GM23248 (cell line): Measurements from ENCODE around the gene ULK4.

Experiments
- EZH2 ChIP-seq: fragments of 200-600 bp; sonication (generic); IDR thresholded peaks from 2 replicates; pipeline ENCODE4 v1.6.1; 2018; ENCODE audit warnings: antibody characterized with exemption, mild to moderate bottlenecking; ENCODE audit not compliant: insufficient read depth, poor library complexity, severe bottlenecking
- EZH2phosphoT487 ChIP-seq: fragments of 200-600 bp; sonication (generic); IDR thresholded peaks from 2 replicates; pipeline ENCODE4 v1.6.1; 2018; ENCODE audit warnings: antibody characterized with exemption, moderate library complexity, mild to moderate bottlenecking, low read depth; ENCODE audit not compliant: insufficient read depth

DNA sequence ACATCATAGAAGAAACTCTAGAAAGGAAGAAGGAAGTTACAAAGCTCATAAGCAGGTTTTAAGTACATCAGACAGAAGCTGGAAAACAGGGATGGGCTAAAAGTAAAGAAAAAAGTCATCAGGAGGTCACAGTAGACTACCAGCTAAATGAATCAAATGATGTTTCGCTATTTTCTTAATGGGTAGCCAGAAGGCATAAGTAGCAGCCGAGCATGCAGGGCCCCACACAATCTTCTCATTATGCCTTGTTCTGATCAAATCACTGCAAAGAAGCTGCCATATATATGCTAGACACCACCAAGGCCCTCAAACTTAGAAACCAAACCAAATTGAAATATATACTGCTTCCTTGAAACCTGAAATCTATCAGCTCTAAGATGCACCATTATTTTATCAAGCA, 349.1 kb downstream of the ULK4 start:
- TF ChIP-seq EZH2phosphoT487 (no peak), EZH2 (no peak)
